Stimulated activated CD4-positive, alpha-beta T cell treated with anti-CD3 and anti-CD28 coated beads, TNF-alpha, amount 100 ng/mL, for 1 hour (primary cell): ENCODE measurements around the gene RBL2.
"Not testable (repeated sequence)": the region's sequence is repeated elsewhere in the genome, so short reads cannot be mapped to it uniquely, and the experiment has no call there.

ENCODE experiments used
- DNase-seq, 3 donors: peaks; one replicate each; pipeline ENCODE4 v3.0.0-alpha.2; 2020; ENCODE audit warnings: low read depth in 3 of 3, low spot score in 1 of 3

The RBL2 gene

GRCh38 chr16:53434377-53435065, at the start of gene RBL2:
TSS of gene RBL2 (plus strand) at chr16:53434471. CDS start at chr16:53434557, 86 bp downstream.
- DNase-seq, result peak; percentile 52 to 73 (median 73)

GRCh38 chr16:53384610-53385009, 49.7 kb upstream of the RBL2 start:
- not testable (repeated sequence) for DNase-seq

- DNase-seq, result no peak
These were observed 29.3 kb upstream of the RBL2 start for GRCh38 chr16:53404959-53405358.

GRCh38 chr16:53412549-53412948, 21.7 kb upstream of the RBL2 start:
- no peak for DNase-seq

- no peak for DNase-seq
These were observed 20.4 kb upstream of the RBL2 start for GRCh38 chr16:53413864-53414263.

GRCh38 chr16:53414381-53414780, 19.9 kb upstream of the RBL2 start:
- DNase-seq, result no peak

GRCh38 chr16:53415504-53415903, 18.8 kb upstream of the RBL2 start:
- no peak for DNase-seq

- no peak for DNase-seq
These were observed 17.3 kb upstream of the RBL2 start for GRCh38 chr16:53417011-53417410.

GRCh38 chr16:53417976-53418375, 16.3 kb upstream of the RBL2 start:
- DNase-seq, result no peak

- not testable (repeated sequence) for DNase-seq
These were observed 14.9 kb upstream of the RBL2 start for GRCh38 chr16:53419383-53419709.

- DNase-seq, result no peak
These were observed 13.0 kb upstream of the RBL2 start for GRCh38 chr16:53421248-53421647.

- DNase-seq, result not testable (repeated sequence)
These were observed 10.3 kb upstream of the RBL2 start for GRCh38 chr16:53423968-53424367.

GRCh38 chr16:53428681-53429080, 5.6 kb upstream of the RBL2 start:
- DNase-seq, result no peak

GRCh38 chr16:53429221-53429943, 4.9 kb upstream of the RBL2 start:
- DNase-seq, result no peak

- DNase-seq, result no peak
These were observed 3.9 kb upstream of the RBL2 start for GRCh38 chr16:53430363-53430762.

GRCh38 chr16:53433509-53433908, 762 bp upstream of the RBL2 start:
- DNase-seq, result no peak

GRCh38 chr16:53433930-53434376, 318 bp upstream of the RBL2 start:
- DNase-seq, result no peak

GRCh38 chr16:53435066-53435688, 906 bp downstream of the RBL2 start:
- DNase-seq, result peak; percentile 14 to 43 (median 20)

GRCh38 chr16:53440125-53440524, 5.9 kb downstream of the RBL2 start:
- DNase-seq, result no peak

GRCh38 chr16:53445534-53445933, 11.3 kb downstream of the RBL2 start:
- no peak for DNase-seq

- no peak for DNase-seq
These were observed 11.8 kb downstream of the RBL2 start for GRCh38 chr16:53446090-53446489.

GRCh38 chr16:53449816-53450517, 15.7 kb downstream of the RBL2 start:
- DNase-seq, result no peak
